SJSA1 (cell line): Measurements from ENCODE around the gene NMB. TPM values are rescaled to one million over a fixed set of nuclear protein-coding genes. Genes with fewer than 3 reads are reported as not detected.
"Not testable (repeated sequence)": the region's sequence is repeated elsewhere in the genome, so short reads cannot be mapped to it uniquely, and the experiment has no call there.

Source experiments
- DNase-seq, 2 experiments: peaks; one replicate each; pipeline ENCODE4 v3.0.0-alpha.2; 2015 to 2020; ENCODE audit warnings: low spot score in 2 of 2, low read depth in 1 of 2
- H3K27ac ChIP-seq: fragments of 250-450 bp; sonication (Bioruptor Pico); 2 replicates; pipeline ENCODE4 v1.5.1; 2020; ENCODE audit warnings: mild to moderate bottlenecking, moderate library complexity
- H3K27me3 ChIP-seq: fragments of 250-450 bp; sonication (Bioruptor Pico); replicated peaks from 2 replicates; pipeline ENCODE4 v1.5.1; 2020; ENCODE audit warnings: mild to moderate bottlenecking, moderate library complexity
- H3K36me3 ChIP-seq: fragments of 250-450 bp; sonication (Bioruptor Pico); 2 replicates; pipeline ENCODE4 v1.5.1; 2020; ENCODE audit warnings: mild to moderate bottlenecking
- H3K4me1 ChIP-seq: fragments of 250-450 bp; sonication (Bioruptor Pico); replicated peaks from 2 replicates; pipeline ENCODE4 v1.6.1; 2021; ENCODE audit warnings: mild to moderate bottlenecking
- H3K4me3 ChIP-seq: fragments of 250-450 bp; sonication (Bioruptor Pico); 2 replicates; pipeline ENCODE4 v1.5.1; 2020; ENCODE audit warnings: mild to moderate bottlenecking
- H3K9me3 ChIP-seq: fragments of 250-450 bp; sonication (Bioruptor Pico); replicated peaks from 2 replicates; pipeline ENCODE4 v1.5.1; 2020; ENCODE audit warnings: mild to moderate bottlenecking
- total RNA-seq: library from RNA; depleted of rRNA; stranded (reverse); fragments of >200 nt; shearing (Covaris generic); gene quantifications from 2 replicates; pipeline ENCODE4 v1.2.3, GENCODE V29; 2014; rRNA removed

NMB gene
- 1.7 TPM in 1 of 2 replicates, not detected in the other for total RNA-seq

- Histone ChIP-seq H3K4me3 (peak within 1 kb of the TSS; percentile 34), H3K36me3 (peaks cover 9% of the 10 kb centered on the region; the same call in 1 of the 2 replicates), H3K27ac (no peak within 1 kb of the TSS), H3K27me3 (no peaks in the 10 kb centered on the region), H3K4me1 (peaks cover 13% of the 10 kb centered on the region), H3K9me3 (no peaks in the 10 kb centered on the region)
- peak; percentile 53 to 75 for DNase-seq
Observed at GRCh38 chr15:84658080-84658787, at the start of gene NMB. TSS of gene NMB (minus strand) at chr15:84658199. CDS start at chr15:84658152, 47 bp downstream.

- H3K4me1 ChIP-seq, result no peaks in the 10 kb centered on the region
- no peak for DNase-seq
- H3K9me3 ChIP-seq, result no peaks in the 10 kb centered on the region
- H3K36me3 ChIP-seq, result peaks cover 30% of the 10 kb centered on the region
- no peaks in the 10 kb centered on the region for H3K27me3 ChIP-seq
- H3K4me3 ChIP-seq, result no peak overlapping the region
- no peak overlapping the region for H3K27ac ChIP-seq
Observed at GRCh38 chr15:84703808-84704207, 45.8 kb upstream of the NMB start.

- no peak overlapping the region for H3K27ac ChIP-seq
- no peaks in the 10 kb centered on the region for H3K27me3 ChIP-seq
- no peak for DNase-seq
- H3K36me3 ChIP-seq, result peaks cover 25% of the 10 kb centered on the region
- no peaks in the 10 kb centered on the region for H3K4me1 ChIP-seq
- no peaks in the 10 kb centered on the region for H3K9me3 ChIP-seq
- H3K4me3 ChIP-seq, result no peak overlapping the region
Observed at GRCh38 chr15:84702961-84703482, 45.0 kb upstream of the NMB start.

GRCh38 chr15:84699538-84700191 lies 41.7 kb upstream of the NMB start:
- Histone ChIP-seq H3K27ac (no peak overlapping the region), H3K36me3 (peaks cover 16% of the 10 kb centered on the region; the same call in 1 of the 2 replicates), H3K4me3 (no peak overlapping the region), H3K27me3 (no peaks in the 10 kb centered on the region), H3K4me1 (no peaks in the 10 kb centered on the region), H3K9me3 (no peaks in the 10 kb centered on the region)
- DNase-seq, result no peak

GRCh38 chr15:84697236-84697990 lies 39.4 kb upstream of the NMB start:
- Histone ChIP-seq H3K4me1 (no peaks in the 10 kb centered on the region), H3K36me3 (peaks cover under 1% of the 10 kb centered on the region; the same call in 1 of the 2 replicates), H3K27me3 (no peaks in the 10 kb centered on the region), H3K9me3 (no peaks in the 10 kb centered on the region), H3K27ac (no peak overlapping the region), H3K4me3 (no peak overlapping the region)
- no peak for DNase-seq

GRCh38 chr15:84696757-84697156 lies 38.8 kb upstream of the NMB start:
- Histone ChIP-seq H3K27me3 (no peaks in the 10 kb centered on the region), H3K4me1 (no peaks in the 10 kb centered on the region), H3K27ac (no peak overlapping the region), H3K9me3 (no peaks in the 10 kb centered on the region), H3K4me3 (no peak overlapping the region), H3K36me3 (peaks cover 4% of the 10 kb centered on the region; the same call in 1 of the 2 replicates)
- DNase-seq, result no peak

- H3K9me3 ChIP-seq, result no peaks in the 10 kb centered on the region
Observed at GRCh38 chr15:84690342-84690741, 32.3 kb upstream of the NMB start.

GRCh38 chr15:84689858-84690257 lies 31.9 kb upstream of the NMB start:
- no peak for DNase-seq
- no peaks in the 10 kb centered on the region for H3K9me3 ChIP-seq
- peaks cover 55% of the 10 kb centered on the region for H3K36me3 ChIP-seq
- peaks cover 12% of the 10 kb centered on the region for H3K4me1 ChIP-seq
- no peaks in the 10 kb centered on the region for H3K27me3 ChIP-seq
- H3K4me3 ChIP-seq, result no peak overlapping the region
- no peak overlapping the region for H3K27ac ChIP-seq

More at GRCh38 chr15:84690342-84690741, 32.3 kb upstream of the NMB start:
- H3K27me3 ChIP-seq, result no peaks in the 10 kb centered on the region
- no peak overlapping the region for H3K4me3 ChIP-seq
- peaks cover 52% of the 10 kb centered on the region for H3K36me3 ChIP-seq
- peaks cover 12% of the 10 kb centered on the region for H3K4me1 ChIP-seq
- H3K27ac ChIP-seq, result no peak overlapping the region
- no peak for DNase-seq

GRCh38 chr15:84686446-84686845 lies 28.4 kb upstream of the NMB start:
- H3K4me1 ChIP-seq, result peaks cover 12% of the 10 kb centered on the region
- H3K36me3 ChIP-seq, result peaks cover 76% of the 10 kb centered on the region
- not testable (repeated sequence) for DNase-seq, H3K27me3 ChIP-seq, H3K9me3 ChIP-seq, H3K4me3 ChIP-seq, H3K27ac ChIP-seq

GRCh38 chr15:84685304-84685703 lies 27.3 kb upstream of the NMB start:
- H3K4me1 ChIP-seq, result peaks cover 12% of the 10 kb centered on the region
- no peaks in the 10 kb centered on the region for H3K9me3 ChIP-seq
- DNase-seq, result peak; percentile 48 to 76
- peaks cover 71% of the 10 kb centered on the region for H3K36me3 ChIP-seq
- 0 out of 2 replicates have a peak overlapping the region, but pooled peaks have one; percentile 38 for H3K27ac ChIP-seq
- H3K4me3 ChIP-seq, result no peak overlapping the region
- no peaks in the 10 kb centered on the region for H3K27me3 ChIP-seq

- no peaks in the 10 kb centered on the region for H3K9me3 ChIP-seq
- no peak overlapping the region for H3K4me3 ChIP-seq
- DNase-seq, result no peak
- no peak overlapping the region for H3K27ac ChIP-seq
- H3K36me3 ChIP-seq, result peaks cover 72% of the 10 kb centered on the region
- H3K27me3 ChIP-seq, result no peaks in the 10 kb centered on the region
- peaks cover 12% of the 10 kb centered on the region for H3K4me1 ChIP-seq
Observed at GRCh38 chr15:84684092-84684491, 26.1 kb upstream of the NMB start.

GRCh38 chr15:84681831-84682230 lies 23.8 kb upstream of the NMB start:
- Histone ChIP-seq H3K27me3 (no peaks in the 10 kb centered on the region), H3K36me3 (peaks cover 65% of the 10 kb centered on the region), H3K9me3 (no peaks in the 10 kb centered on the region), H3K4me1 (peaks cover 12% of the 10 kb centered on the region), H3K27ac (no peak overlapping the region), H3K4me3 (no peak overlapping the region)
- no peak for DNase-seq

- peaks cover 64% of the 10 kb centered on the region for H3K36me3 ChIP-seq
- no peaks in the 10 kb centered on the region for H3K9me3 ChIP-seq
- H3K27ac ChIP-seq, result no peak overlapping the region
- H3K4me3 ChIP-seq, result no peak overlapping the region
- no peaks in the 10 kb centered on the region for H3K27me3 ChIP-seq
- H3K4me1 ChIP-seq, result 0 out of 2 replicates have a peak, but pooled peaks cover 9% of the 10 kb centered on the region
- no peak for DNase-seq
Observed at GRCh38 chr15:84671211-84671610, 13.2 kb upstream of the NMB start.
